Stomach (tissue), 19 donors: Measurements from ENCODE around the gene ERVK3-1. TPM values are rescaled to one million over a fixed set of nuclear protein-coding genes. Genes with fewer than 3 reads are reported as not detected.
"Not testable (repeated sequence)": the region's sequence is repeated elsewhere in the genome, so short reads cannot be mapped to it uniquely, and the experiment has no call there.

Experiments used
- DNase-seq, 2 donors: peaks; one replicate each; pipeline versions ENCODE4 v3.0.0 to v3.0.0-alpha.2; 2013 to 2019
- H3K27ac ChIP-seq, 5 donors: fragments of 200-600 bp in 4 of 5; sonication (generic) in 4 of 5; one replicate each; pipeline ENCODE4 v1.5.1; 2013 to 2019; ENCODE audit warnings: mild to moderate bottlenecking in 1 of 5, moderate library complexity in 1 of 5
- H3K27me3 ChIP-seq, 3 donors: fragments of 200-600 bp; sonication (generic); one replicate each; pipeline ENCODE4 v1.5.1; 2017 to 2019; ENCODE audit warnings: mixed run types in 1 of 3
- H3K36me3 ChIP-seq, 4 donors: fragments of 200-600 bp; sonication (generic); 1 replicate in 3 of 4; 2 replicates in 1 of 4; pipeline ENCODE4 v1.5.1; 2016 to 2019
- H3K4me1 ChIP-seq, 4 donors: fragments of 200-600 bp; sonication (generic); one replicate each; pipeline ENCODE4 v1.5.1; 2016 to 2019
- H3K4me3 ChIP-seq, 4 donors: fragments of 200-600 bp; sonication (generic) in 3 of 4; one replicate each; pipeline ENCODE4 v1.5.1; 2016 to 2019; ENCODE audit warnings: mild to moderate bottlenecking in 1 of 4
- H3K9me3 ChIP-seq, 4 donors: fragments of 200-600 bp; sonication (generic); one replicate each; pipeline ENCODE4 v1.5.1; 2016 to 2019
- CTCF ChIP-seq, 7 experiments: fragments of 450-650 bp in 4 of 7; fragments of 200-600 bp in 3 of 7; sonication (generic) in 3 of 7; IDR thresholded peaks; one replicate each; pipeline ENCODE4 v1.5.1; 2016 to 2019; ENCODE audit warnings: antibody characterized with exemption in 7 of 7, control low read depth in 2 of 7, mild to moderate bottlenecking in 1 of 7
- EP300 ChIP-seq: sonication (generic); formaldehyde crosslinking; IDR thresholded peaks from one replicate; pipeline ENCODE4 v1.6.1; 2017; ENCODE audit warnings: antibody characterized with exemption
- POLR2A ChIP-seq, 4 donors: fragments of 450-650 bp; IDR thresholded peaks; one replicate each; pipeline ENCODE4 v1.6.1; 2016; ENCODE audit warnings: antibody characterized with exemption in 4 of 4, control low read depth in 2 of 4, mild to moderate bottlenecking in 1 of 4, moderate library complexity in 1 of 4
- POLR2AphosphoS5 ChIP-seq, 3 donors: sonication (generic); formaldehyde crosslinking; IDR thresholded peaks; one replicate each; pipeline ENCODE4 v1.6.1; 2016; ENCODE audit warnings: antibody characterized with exemption in 3 of 3
- WGBS, 5 donors: extraction: QIAGEN DNeasy Blood & Tissue Kit in 3 of 5; methylation state at CpG; one replicate each; pipeline versions ENCODE4 v1.1.5 to v1.1.7; 2013 to 2018; 5-methylcytosine and 5-hydroxymethylcytosine counted together
- intact Hi-C: fragments of 100-400 bp; cut with DNase I; formaldehyde crosslinking; loops from one replicate; pipeline ENCODE4 v1.15.1; 2023; ENCODE audit warnings: low total_unique reads
- long read RNA-seq, 10 donors: transcript quantifications; one replicate each; lab custom pipeline, GENCODE V29; 2026
- polyA plus RNA-seq, 3 donors: library from polyadenylated mRNA; stranded (reverse); fragments of 200-250 nt; gene quantifications; one replicate each; pipeline ENCODE4 v1.2.3, GENCODE V29; 2013
- total RNA-seq, 5 donors: library from RNA; depleted of rRNA; stranded (reverse); fragments of >200 nt; gene quantifications; one replicate each; pipeline versions ENCODE4 v1.1.0 to v1.2.3, GENCODE V29; 2014 to 2016
- donor health status: healthy with polysubstance abuse.
- donor health status: Bipolar disorder and iron deficiency.
- donor health status: healthy.

ERVK3-1 gene
- total RNA-seq, result 10 to 100 TPM; 25.2 to 93.6 (median 48.4) TPM
- polyA plus RNA-seq, result 10 to 100 TPM; 25.0 to 45.1 (median 35.1) TPM
- long read RNA-seq, donor 1, transcript ERVK3-1-201 (4 exons, 1,469 nt), result major isoform, 7 of 8 reads
- long read RNA-seq, donor 1, partial matches to known transcripts, result 0 of 8 reads
- long read RNA-seq, donor 1, other reads (novel, unspliced or antisense), result 0 of 8 reads
- long read RNA-seq, donor 2, transcript ERVK3-1-201 (4 exons, 1,469 nt), result major isoform, 7 of 7 reads
- long read RNA-seq, donor 2, partial matches to known transcripts, result 0 of 7 reads
- long read RNA-seq, donor 2, other reads (novel, unspliced or antisense), result 0 of 7 reads
- long read RNA-seq, donor 3, transcript ERVK3-1-201 (4 exons, 1,469 nt), result major isoform, 6 of 11 reads
- long read RNA-seq, donor 3, partial matches to known transcripts, result 0 of 11 reads
- long read RNA-seq, donor 3, other reads (novel, unspliced or antisense), result 0 of 11 reads
- long read RNA-seq, donor 4, partial matches to known transcripts, result 0 of 2 reads
- long read RNA-seq, donor 4, other reads (novel, unspliced or antisense), result 0 of 2 reads
- long read RNA-seq, donor 5, transcript ERVK3-1-201 (4 exons, 1,469 nt), result major isoform, 7 of 15 reads
- long read RNA-seq, donor 5, transcript ERVK3-1-203 (2 exons, 616 nt), result minor isoform, 5 of 15 reads
- long read RNA-seq, donor 5, partial matches to known transcripts, result 0 of 15 reads
- long read RNA-seq, donor 5, other reads (novel, unspliced or antisense), result 0 of 15 reads
- long read RNA-seq, donor 6, transcript ERVK3-1-201 (4 exons, 1,469 nt), result major isoform, 18 of 22 reads
- long read RNA-seq, donor 6, partial matches to known transcripts, result 0 of 22 reads
- long read RNA-seq, donor 6, other reads (novel, unspliced or antisense), result 0 of 22 reads
- long read RNA-seq, donor 7, transcript ERVK3-1-204 (2 exons, 3,889 nt), result minor isoform, 5 of 16 reads
- long read RNA-seq, donor 7, transcript ERVK3-1-201 (4 exons, 1,469 nt), result major isoform, 11 of 16 reads
- long read RNA-seq, donor 7, partial matches to known transcripts, result 0 of 16 reads
- long read RNA-seq, donor 7, other reads (novel, unspliced or antisense), result 0 of 16 reads
- long read RNA-seq, donor 8, transcript ERVK3-1-201 (4 exons, 1,469 nt), result major isoform, 5 of 11 reads
- long read RNA-seq, donor 8, partial matches to known transcripts, result 0 of 11 reads
- long read RNA-seq, donor 8, other reads (novel, unspliced or antisense), result 0 of 11 reads
- long read RNA-seq, donor 9, transcript ERVK3-1-201 (4 exons, 1,469 nt), result major isoform, 15 of 24 reads
- long read RNA-seq, donor 9, partial matches to known transcripts, result 0 of 24 reads
- long read RNA-seq, donor 9, other reads (novel, unspliced or antisense), result 0 of 24 reads
- long read RNA-seq, donor 10, transcript ERVK3-1-201 (4 exons, 1,469 nt), result major isoform, 9 of 10 reads
- long read RNA-seq, donor 10, partial matches to known transcripts, result 0 of 10 reads
- long read RNA-seq, donor 10, other reads (novel, unspliced or antisense), result 0 of 10 reads

- Histone ChIP-seq H3K27ac (peak within 1 kb of the TSS; percentile 86 to 93 (median 90)), H3K4me3 (peak within 1 kb of the TSS; percentile 62 to 93 (median 86)), H3K4me1 (peaks cover 9 to 42% (median 24%) of the 10 kb centered on the region in 4 donors), H3K36me3 (peaks cover 8 to 54% (median 51%) of the 10 kb centered on the region in 4 donors), H3K9me3 (peaks cover 0 to 15% (median 7%) of the 10 kb centered on the region in 4 donors), H3K27me3 (no peaks in the 10 kb centered on the region)
- TF ChIP-seq POLR2A (IDR thresholded peaks at IDR 0.05) (peak in 2 of 4 donors; percentile 74 to 86), EP300 (no peak), CTCF (IDR thresholded peaks at IDR 0.05) (peak in 5 of 7 experiments; percentile 8 to 52 (median 23)), POLR2AphosphoS5 (IDR thresholded peaks at IDR 0.05) (peak; percentile 95 to 99 (median 98))
- 0 to 1% (median 1%) methylated on average over 51 to 55 of the region's 55 CpGs for WGBS, 5 donors
- intact Hi-C loops, result no loop called here
- DNase-seq, result peak; percentile 96 to 99
These were observed at the start of gene ERVK3-1 for GRCh38 chr19:58305065-58305931. Gene ERVK3-1 (plus strand): TSS chr19:58305377. CDS start chr19:58312169, 6,792 bp downstream.

DNA sequence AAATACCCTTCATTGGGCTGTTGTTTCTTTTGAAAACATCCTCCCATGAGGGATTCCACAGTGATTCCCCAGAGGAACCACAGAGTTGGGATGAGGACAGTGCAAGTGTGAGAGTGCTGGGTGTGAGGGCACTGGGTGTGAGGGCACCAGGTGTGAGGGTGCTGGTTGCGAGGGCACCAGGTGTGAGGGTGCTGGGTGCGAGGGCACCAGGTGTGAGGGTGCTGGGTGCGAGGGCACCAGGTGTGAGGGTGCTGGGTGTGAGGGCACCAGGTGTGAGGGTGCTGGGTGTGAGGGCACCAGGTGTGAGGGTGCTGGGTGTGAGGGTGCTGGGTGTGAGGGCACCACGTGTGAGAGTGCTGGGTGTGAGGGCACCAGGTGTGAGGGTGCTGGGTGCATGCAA, 46.9 kb upstream of the ERVK3-1 start:
- intact Hi-C loops, H3K27me3 ChIP-seq, H3K4me1 ChIP-seq, H3K4me3 ChIP-seq, H3K27ac ChIP-seq, DNase-seq: not testable (repeated sequence)
- 61 to 100% (median 91%) methylated on average over 3 to 4 of the region's 4 CpGs for WGBS, 5 donors
- peaks cover 60 to 100% (median 97%) of the 10 kb centered on the region in 4 donors for H3K36me3 ChIP-seq
- peaks cover 90 to 100% (median 100%) of the 10 kb centered on the region in 4 donors for H3K9me3 ChIP-seq

GRCh38 chr19:58261600-58261967, 43.6 kb upstream of the ERVK3-1 start:
- no peak for TF ChIP-seq POLR2AphosphoS5 (IDR thresholded peaks at IDR 0.05)
- no peak for TF ChIP-seq EP300
- TF ChIP-seq POLR2A (IDR thresholded peaks at IDR 0.05), result no peak
- no peak for TF ChIP-seq CTCF (IDR thresholded peaks at IDR 0.05)
- 93 to 98% (median 96%) methylated on average over 3 of the region's 3 CpGs for WGBS, 5 donors
- intact Hi-C loops, result loop anchor here (10.0 kb wide), 1 partner anchor 77 kb away; the partner anchor contains the start of gene ZNF274
- Histone ChIP-seq H3K4me3 (no peak overlapping the region), H3K27me3 (no peaks in the 10 kb centered on the region), H3K4me1 (no peaks in the 10 kb centered on the region), H3K36me3 (peaks cover 48 to 100% (median 88%) of the 10 kb centered on the region in 4 donors), H3K27ac (no peak overlapping the region), H3K9me3 (peaks cover 88 to 100% (median 100%) of the 10 kb centered on the region in 4 donors)
- no peak for DNase-seq
